Brain pericyte (primary cell): Measurements from ENCODE around the gene MYH10.

Source experiments
- DNase-seq: peaks from one replicate; pipeline ENCODE4 v3.0.0-alpha.2; 2012; ENCODE audit warnings: low read depth, low spot score

The MYH10 gene

DNA sequence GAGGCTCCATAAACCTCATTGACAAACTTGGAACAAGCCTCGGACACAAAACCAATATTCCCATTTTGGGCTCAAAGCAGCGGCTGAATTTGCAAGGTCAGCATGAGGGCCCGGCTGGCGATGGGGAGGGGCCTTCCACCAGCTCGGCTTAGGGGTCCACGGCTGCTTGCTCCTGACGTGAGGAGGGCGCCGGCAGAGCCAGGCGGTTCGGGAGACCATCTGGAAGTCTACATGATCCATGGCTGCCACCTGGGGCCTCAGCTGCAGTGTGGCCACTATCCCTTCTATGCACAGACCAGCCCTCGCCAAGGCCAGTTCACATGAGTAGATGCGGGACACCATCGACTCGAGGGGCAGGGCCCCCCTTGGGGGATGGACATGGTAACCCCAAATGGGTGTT is 155.7 kb downstream of the MYH10 start:
- DNase-seq = no peak

DNA sequence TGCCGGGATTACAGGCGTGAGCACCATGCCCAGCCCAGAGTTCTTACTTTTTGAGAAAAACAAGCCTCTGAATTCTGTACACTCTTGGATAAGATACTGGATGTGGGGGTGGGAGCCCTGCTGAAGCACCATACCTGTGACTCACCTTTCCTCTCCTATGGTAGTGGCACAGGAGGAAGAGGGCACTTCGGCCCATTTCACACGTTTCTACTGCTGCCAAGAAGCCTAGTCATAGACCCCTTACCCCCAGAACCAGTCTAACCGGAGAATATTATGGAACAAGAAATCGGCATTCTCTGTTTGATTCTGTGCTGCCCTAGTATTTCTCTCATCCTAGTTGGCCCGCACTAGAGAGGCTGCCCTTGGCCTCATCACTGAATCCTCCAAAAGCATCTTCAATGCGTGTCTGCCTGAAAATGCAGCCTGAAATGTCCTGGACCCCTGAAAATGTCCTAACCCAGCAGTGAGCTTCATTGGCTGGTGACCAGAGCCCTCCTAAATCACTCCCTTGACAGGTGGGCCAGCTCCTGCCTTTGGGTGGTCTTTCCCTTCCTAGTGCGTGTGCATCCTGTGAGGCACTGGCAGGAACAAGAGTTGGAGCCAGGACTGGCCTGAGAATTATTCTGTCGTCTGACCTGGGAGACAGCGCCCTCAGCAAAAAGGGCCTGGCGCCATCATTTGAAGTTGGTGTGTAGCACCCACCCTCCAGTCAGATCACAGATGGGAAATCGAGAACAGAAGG is 156.9 kb downstream of the MYH10 start:
- no peak for DNase-seq

DNA sequence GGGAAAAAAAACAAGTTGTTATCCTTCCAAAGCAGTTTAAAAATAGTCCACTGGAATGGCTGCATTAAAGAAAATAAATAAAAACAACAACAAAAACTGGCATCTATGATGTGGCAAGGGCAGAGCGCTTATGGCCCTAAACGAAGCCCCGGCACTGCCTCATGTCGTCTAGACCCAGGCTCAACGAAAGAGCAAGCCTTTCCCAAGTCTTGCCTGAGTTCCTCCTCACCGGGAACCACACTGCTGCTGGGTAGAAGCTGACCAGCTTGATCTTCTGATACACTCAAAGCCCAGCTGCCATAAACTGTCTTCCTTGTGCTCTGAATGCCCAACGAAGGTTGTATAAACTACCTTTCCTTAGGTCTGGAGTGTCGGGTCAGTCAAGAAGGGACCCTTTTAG is 157.9 kb downstream of the MYH10 start:
- DNase-seq = no peak

DNA sequence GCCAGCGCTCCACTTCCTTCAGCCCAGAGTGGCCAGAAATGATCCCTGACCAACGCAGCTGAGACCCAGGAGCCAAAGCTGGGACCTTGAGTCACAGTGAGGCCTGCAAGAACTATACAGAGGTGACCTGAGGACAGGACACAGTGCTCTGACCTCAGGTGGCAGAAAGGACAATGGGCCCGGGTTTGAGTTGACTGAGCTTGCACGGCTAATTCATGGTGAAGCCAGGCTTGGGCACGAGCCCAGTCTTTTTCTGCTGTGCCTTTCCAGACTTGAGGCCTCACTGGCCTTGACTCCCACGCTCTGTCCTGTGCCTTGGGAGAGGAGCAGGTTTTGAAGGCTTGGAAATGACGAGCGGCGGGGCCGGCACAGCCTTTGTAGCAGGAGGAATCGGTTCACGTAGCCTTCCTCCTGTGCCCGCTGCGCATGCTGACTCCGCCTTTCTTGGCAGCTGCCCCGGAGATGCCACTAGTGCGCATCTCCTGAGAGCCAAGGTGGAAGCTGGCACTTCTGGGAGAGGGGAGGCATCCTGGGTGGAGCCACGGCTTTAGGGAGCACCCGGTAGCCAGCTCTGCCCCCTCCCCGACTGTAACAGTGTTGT is 160.0 kb downstream of the MYH10 start:
- no peak for DNase-seq

DNA sequence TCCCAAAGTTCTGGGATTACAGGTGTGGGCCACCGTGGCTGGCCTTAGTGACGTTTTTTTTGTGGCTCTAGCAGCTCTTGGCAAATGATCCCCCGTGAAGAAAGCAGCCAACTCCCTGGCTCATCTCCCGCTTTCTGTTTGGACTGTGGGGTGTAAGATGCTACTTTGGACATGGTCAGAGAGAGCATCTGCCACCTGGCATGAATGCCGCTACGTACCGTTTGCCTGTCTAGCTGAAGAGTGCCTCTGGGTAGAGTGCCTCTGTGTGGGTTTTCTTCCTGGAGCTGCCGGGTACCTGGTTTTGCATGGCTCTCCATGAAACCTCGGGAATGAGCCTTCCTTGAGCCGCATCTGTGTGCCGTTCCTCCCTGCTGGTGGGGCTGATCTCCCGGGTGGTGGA is 160.6 kb downstream of the MYH10 start:
- no peak for DNase-seq

DNA sequence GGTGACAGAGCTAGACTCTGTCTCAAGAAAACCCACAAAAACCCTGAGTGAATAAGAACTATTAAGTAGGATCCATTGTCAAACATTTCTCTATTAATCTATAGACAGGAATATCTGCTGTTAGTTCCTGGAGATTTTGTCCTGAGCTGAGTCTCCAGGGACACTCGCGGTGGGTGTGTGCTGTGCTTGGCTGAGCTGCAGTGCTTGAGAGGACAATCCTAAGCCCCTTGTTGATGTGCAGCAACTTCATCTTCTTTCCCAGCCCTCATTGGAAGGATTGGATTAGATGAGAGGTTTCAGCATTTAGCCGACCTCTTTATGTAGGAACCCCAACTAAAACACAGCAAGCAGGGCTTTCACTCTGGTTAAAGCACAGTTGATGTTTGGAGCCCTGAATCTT is 161.5 kb downstream of the MYH10 start:
- no peak for DNase-seq

DNA sequence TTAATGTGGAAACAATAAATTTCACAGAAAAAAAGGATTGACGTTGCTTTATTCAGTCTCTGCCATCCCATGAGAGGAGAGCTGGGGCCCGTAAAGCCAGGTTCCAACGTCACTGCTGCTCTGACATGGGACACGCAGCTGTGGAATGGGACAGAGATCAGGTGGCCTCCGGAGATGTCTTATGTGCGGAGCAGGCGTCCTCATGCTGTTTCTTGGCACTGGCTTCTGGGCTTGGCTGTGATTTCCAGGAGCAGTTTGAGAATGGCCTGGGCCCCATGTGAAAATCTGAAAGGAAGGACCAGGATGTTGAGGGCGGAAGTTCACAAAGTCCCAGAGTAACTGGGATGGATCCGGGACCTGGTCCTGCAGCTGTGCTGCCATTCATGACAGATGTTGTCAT is 162.4 kb downstream of the MYH10 start:
- no peak for DNase-seq

DNA sequence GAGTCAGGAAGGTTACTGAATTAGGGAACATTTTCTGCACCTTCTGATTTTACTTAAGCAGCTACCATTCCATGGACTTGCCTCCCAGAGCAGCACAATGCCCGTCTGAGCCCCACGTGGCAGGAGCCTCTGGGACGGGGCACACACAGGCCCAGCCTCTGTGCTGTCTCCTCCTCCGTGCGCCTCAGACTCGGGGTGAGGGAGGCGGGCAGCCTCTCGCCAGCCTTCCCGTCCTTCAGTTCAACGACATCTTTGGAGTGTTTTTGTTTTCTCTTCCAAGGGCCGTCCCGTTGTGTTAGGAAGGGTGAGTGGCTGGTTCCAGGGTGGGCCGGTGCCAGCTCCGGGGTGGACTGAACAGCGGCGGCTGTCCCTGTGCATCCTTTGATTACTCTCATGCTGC is 163.0 kb downstream of the MYH10 start:
- no peak for DNase-seq

DNA sequence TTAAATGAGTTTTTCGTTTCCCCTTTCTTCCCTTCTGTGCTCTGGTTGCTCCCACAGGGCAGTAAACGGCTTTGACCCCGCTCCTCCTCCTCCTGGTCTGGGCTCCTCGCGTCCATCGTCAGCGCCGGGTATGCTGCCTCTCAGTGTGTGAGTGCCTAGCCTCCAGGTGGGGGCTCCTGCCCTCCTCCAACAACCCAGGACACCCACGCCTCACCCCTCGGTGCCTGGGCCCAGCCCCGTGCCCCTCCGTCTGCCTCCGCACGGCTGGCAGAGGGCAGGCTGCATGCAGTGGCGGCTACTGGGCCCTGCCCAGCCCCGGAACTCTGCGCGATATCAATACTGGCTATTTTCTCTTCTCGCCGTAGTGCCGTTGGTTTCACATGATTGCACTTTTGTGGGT is 163.7 kb downstream of the MYH10 start:
- DNase-seq = no peak

DNA sequence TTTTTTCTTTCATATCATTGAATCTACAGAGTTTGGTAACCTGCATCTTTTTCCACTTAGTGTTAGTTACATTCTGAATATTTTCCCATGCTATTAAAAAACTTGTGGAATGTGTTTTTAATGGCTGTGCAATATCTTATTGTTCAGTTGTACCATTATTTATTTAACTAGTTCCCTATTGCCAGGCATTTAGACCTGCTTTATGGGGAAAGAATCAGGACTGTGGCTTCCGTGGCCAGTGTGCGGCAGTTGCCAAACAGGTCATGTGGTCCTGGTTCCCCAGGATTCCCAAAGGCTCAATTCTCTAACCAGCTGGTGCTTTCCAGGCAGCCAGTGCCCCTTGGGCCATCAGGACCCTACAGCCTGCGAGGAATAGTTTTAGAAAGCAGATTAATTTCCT is 164.1 kb downstream of the MYH10 start:
- no peak for DNase-seq

DNA sequence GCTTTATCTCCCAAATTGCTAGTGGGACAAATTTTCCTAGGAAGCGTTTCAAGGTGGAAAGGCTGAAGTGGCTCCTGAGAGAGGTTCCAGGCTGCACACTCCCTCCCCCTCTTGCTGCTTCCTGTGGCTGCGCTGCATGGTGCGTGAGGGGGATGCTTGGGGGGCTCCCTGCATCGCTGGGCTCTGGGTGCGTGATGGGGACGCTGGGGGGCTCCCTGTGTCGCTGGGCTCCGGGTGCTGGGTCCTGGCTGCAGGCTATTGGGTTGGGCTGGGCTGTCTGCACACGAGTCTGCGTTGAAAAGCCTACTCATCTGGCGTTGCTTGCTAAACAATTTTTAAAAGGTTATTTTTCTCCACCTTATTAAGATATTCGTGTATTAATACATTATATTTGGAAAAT is 164.8 kb downstream of the MYH10 start:
- DNase-seq = no peak

DNA sequence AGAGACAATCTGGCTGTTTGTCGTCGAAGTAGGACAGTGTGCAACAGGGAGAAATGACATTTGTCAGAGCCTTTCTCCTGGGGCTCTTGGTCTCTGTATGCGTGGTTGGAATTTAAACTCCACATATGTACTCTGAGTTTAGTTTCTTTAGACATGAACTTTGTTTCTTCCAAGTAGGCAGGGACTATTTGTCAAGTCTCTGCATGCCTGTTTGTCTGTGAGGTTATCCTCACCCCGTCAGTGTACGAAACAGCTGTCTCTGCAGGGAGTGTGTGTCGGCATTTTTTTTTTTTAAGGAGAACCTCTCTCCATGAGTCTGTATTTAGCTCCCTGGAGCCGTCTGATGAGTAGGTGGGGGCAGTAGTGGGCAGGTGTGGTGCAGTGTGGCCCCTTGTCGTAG is 165.2 kb downstream of the MYH10 start:
- DNase-seq = no peak

DNA sequence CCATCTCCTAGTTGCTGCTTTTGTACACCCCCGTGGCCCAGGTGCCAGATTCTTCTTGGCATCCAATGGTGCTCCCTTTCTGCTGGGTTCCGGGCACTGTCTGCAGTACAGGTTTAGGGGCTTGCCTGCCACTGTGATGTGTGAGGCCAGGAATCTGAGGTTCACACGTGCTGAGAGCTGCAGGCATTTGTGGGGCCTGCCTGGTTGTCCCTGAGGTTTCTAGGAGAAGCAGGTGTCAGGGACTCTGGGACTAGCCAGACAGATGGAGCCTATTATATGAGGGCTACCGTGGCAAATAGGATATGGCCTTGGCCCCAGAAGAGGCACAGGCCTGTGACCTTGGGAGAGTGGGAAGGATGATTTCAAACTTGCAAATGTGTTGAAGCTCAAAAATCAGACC is 165.6 kb downstream of the MYH10 start:
- DNase-seq = no peak

DNA sequence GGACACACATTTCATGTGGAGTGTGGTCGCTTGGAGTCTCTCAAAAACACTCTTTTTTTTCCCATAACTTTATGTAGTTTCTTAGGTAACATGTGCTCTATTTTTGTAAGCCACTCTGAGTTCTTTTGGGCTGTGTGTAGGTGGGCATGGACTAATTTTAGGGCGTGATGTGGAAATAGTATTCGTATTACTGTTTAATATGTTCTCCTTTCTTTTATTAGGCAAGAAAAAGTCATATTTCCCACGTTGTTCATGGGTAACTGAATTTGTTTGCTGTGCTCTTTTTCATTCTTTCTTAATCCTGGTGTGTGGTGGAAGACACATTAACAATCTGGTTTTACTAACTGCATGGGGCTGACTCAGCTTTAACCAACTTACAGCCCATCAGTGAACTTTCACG is 167.4 kb downstream of the MYH10 start:
- DNase-seq = no peak

DNA sequence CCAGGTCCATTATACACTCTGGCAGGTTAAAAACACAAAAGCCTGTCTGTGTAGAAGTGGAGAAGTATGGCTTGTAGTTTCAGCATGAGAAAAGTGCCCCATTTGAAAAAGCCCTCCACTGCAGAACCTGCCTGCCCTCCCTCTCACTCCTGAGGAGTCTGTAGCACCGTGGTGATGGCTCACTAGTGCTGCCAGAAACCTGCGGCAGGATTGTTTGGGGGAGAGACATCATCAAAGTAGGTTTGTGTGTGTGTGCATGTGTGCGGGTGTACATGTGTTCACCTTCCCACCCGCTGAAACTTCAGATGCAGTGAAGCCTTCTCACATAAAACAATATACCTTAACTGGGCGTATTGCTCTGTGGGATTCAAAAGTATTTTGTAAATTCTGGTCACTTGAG is 168.0 kb downstream of the MYH10 start:
- DNase-seq = no peak

DNA sequence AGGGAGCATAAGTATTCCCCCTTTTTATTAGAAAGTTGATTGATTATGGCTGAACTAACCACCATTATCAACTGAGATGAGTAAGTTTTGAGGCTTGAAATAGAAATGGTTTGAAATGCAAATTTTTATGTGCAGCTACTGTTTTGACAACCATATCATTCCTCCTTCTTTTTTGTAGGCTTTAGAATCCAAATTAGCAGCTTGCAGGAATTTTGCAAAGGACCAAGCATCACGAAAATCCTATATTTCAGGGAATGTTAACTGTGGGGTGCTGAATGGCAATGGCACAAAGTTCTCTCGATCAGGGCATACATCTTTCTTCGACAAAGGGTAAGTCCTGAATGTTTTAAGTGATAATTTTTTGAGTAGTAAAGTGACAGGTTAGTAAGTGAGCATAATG is 170.7 kb downstream of the MYH10 start:
- no peak for DNase-seq

DNA sequence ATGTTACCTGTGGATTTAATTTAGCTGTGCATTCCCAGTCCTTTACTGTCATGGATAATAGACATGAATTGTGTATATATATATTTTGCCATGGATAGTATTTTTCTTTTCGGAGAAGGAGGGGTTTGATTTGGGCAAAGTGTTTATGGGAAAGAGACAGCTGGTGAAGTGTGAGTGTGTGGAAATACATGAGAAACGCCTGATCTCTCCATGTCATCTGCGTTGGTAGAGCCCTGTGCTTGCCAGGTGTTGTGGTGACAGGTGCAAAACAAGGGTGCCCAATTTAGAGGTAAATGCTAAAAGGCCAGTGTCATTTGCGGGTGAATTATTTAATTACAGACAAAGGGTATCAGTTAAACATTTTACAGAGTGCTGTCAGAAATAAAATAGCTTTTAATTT is 171.4 kb downstream of the MYH10 start:
- DNase-seq = no peak

DNA sequence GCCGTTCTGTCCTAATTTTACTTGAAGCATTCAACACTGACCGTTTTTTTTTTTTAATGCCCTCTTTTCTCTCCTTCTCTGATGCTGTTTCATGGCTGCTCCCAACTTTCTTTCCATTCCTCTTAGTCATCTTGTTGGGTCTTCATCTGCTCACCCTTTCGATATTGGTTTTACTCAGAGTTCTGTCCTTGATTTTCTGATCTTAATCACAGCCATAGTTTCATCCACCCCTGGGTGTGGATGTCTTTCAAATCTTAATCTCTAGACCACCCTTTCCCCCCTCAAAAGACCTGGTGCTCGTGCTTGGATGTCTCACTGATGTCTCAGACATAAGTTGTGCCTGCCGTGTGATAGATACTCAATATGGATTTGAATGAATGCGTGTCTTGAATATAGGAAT is 172.4 kb downstream of the MYH10 start:
- DNase-seq = no peak

DNA sequence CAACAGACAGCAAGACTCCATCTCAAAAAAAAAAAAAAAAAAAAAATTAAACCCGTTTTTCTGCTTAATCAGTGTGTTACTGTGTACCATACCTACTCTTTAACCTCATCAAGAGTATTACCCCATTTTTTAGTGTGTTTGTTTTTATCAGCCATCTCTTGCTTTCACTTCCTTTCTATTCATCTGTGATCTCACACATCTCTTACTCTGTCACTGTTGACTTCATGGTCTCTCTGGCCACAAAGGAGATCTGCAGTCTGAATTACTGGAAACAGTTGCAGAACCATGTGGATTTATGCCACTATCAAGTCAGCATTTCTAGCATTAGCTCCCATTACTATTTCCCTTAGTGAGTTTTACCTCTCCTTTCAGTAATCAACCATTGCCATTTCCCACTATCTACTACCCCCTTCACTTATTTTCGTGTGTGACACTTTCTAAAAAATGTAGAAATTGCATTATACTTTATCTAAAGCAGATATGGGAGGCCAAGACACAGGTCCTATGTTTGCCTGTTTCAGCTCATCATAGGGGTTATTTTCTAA is 174.8 kb downstream of the MYH10 start:
- no peak for DNase-seq

DNA sequence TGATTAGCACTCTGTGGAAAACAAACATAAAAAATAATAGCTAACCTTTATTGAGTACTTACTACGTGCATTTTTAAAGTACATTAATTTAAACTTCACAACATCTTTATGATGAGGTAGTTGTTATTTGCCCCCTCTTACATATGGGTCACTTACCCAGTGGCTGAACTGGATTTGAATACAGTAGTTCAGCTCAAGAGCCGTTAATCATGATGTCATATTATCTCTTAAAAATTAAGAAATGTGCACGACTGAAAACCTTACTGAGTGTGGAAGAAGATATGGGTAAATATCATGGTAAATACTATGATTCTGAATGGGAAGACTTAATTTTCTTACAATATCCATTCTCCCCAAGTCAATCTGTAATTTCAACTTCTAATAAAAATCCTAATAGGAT is 177.2 kb downstream of the MYH10 start:
- DNase-seq = no peak

DNA sequence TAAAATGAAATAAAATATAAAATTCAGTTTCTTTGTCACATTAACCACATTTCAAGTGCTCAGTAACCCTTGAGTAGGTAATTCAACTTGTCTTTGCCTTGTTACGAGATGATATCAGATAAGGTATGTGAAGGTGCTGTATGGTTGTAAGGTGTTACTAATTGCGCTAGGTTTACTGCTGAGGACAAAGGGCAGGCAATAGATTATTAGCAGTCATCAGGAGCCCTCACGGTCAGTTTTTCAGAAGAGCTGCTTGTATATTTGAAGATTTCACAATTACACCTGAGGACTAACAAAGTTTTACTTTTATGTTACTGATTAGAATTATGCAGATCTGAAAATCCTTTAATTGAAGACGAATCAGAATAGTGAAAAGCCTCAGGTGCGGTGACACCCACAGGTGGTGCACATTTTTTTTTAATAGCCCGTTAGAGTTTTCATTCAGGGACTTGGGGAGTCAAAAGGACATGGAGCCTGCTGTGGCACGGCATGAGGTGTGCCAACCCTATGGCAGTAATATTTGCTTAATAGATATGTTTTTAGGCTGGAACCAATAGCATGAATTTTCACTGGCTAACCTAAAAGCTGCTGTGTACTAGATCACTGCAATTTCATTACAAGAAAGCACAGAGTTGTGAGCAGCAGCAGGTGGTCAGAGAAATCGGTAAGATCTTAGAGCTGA is 178.5 kb downstream of the MYH10 start:
- DNase-seq = no peak

DNA sequence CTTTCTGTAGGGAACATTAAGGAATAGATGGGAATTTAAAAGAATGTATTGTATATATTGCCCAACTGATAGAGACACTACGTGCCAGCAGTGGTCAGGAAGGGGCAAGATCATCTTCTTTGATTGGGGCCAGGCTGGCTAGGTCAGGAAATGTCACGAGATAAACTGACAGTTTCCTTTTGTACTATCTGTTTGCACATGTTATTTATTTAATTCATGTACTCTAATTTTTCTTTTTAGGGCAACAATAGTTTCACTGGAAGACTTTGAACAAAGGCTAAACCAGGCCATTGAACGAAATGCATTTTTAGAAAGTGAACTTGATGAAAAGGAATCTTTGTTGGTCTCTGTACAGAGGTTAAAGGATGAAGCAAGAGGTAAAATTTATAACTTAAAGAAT is 182.2 kb downstream of the MYH10 start:
- DNase-seq = no peak

DNA sequence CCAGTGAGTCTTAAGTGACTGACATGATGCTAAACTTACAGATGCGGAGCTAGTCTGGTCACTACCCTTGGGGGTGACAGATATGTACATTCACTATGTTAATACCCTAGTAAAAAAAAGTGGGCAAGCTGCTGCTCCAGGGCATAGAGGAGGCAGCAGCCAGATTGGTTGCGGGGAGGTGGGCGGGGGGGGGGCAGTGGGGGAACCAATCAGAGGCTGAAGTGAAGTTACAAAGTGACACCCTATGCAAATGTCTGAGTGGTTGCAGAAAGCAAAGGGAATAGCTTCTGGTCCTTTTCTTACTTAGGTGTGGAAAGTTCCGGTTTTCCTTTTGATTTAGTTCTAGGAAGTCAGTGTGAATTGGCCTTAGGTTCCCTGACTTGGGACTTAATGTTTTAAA is 182.7 kb downstream of the MYH10 start:
- DNase-seq = no peak
